NCI-H2107 (cell line): ENCODE measurements around the gene KRTAP12-3.
A peak's percentile ranks its signal among the peaks of the same experiment; 100 is the strongest.

Experiments used
- DNase-seq: peaks from one replicate; lab custom pipeline; 2025; lab: John Stamatoyannopoulos, UW

The KRTAP12-3 gene

DNA sequence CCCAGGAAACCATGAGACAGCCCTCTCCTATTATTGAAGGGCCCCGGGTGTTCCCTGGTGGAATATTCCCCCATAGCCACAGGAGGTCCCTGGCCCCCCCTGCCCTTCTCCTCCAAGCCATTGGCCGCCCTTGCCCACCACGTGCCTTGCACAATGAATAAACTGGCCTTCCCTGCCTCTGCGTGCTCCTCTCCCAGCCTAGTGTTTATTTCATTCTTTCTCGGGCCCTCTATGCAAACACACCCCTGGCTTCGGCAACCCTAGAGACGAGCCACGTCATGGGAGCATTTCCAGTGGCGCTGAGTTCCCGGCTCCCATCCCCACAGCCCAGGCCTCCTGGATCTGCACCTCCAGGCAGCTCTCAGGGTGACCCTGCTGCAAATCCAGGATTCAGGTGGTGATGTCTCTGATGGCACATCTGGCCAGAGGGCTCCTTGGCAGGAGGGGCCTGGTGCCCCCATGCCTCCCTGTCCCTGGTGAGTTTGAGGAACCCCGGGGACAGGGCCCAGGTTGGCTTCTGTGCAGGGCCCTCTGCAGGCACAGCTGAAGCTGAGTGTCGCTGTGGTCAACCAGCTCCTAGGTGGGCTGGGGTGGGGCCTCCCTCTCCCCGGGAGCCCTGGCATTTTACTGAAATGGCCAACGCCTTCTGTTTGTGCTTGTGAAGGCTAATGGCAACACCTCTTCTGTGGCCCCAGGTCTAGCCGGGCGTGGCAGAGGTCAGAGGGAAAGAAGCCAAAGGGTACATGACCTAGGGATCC is 45.4 kb downstream of the KRTAP12-3 start:
- peak; percentile 63 for DNase-seq

DNA sequence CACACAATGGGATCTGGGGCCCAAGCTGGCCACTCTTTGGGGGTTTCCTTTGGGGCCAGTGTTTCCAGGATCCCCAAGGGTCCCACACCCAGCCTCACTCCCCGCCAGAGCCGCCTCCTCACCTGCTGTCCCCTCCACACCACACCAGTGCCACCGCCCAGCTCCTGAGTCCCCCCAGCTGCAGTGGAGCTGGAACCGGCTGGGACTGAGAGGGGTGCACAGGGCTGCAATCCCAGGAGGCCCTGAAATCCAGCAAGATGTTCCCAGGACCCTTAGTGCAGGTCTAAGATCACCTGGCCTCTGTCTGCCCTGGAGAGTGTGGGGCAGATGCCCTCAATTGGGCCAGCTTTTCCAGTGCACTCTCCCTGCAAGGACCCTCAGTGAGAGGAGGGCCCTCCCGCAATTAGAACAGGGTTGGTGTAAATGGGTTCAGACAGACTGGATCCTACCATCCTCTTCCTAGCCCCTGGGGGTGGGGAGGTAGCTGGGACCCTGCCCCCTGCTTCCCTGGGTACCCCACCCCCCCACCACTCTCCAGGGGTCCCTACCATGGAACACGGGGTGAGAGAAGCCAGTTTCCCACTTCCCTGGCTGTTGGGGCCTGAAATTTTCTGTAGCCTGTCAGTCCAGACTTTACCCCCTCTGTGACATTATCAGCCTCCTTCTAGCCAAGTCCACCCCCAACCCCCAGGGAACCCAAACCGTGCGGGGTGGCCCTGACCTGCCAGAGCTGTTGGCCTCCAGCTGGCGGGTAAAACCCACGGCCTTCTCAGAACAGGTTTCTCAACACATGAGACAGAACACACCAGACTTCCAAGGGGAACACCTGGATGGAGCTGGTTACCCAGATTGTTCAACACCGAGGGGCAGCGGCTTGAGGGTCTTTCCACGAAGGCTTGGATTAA is 46.3 kb downstream of the KRTAP12-3 start:
- DNase-seq = no peak

- no peak for DNase-seq
Measured at GRCh38 chr21:44704636-44705001, 46.9 kb downstream of the KRTAP12-3 start.

DNA sequence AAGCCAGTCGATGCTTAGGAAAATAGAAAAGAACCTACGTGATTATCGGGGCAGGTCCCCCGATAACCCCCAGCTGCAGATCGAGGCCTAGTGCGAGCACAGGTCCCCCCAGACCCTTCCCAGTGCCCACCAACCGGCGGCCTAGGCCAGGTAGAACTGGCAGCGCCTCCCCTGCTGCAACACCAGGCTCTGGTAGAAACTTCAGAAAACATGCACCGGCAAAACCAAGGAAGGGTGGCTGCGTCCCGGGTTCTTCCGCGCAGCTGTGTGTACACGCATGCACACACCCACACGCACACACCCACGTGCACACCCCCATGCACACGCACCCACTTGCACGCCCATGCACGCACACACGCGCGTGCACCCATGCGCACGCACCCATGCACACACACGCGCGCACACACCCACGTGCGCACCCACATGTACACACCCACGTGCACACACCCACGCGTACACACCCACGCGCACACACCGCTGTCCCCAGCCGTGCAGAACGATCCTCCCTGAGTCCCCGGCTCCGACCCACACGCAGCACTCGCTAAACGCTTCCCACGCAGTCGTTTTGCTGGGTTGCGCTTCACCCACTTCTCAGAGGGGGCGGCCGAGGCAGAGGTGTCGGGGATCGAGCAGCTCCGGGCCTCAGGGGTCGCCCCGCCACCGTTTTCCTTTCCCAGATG is 48.4 kb downstream of the KRTAP12-3 start:
- DNase-seq = no peak

DNA sequence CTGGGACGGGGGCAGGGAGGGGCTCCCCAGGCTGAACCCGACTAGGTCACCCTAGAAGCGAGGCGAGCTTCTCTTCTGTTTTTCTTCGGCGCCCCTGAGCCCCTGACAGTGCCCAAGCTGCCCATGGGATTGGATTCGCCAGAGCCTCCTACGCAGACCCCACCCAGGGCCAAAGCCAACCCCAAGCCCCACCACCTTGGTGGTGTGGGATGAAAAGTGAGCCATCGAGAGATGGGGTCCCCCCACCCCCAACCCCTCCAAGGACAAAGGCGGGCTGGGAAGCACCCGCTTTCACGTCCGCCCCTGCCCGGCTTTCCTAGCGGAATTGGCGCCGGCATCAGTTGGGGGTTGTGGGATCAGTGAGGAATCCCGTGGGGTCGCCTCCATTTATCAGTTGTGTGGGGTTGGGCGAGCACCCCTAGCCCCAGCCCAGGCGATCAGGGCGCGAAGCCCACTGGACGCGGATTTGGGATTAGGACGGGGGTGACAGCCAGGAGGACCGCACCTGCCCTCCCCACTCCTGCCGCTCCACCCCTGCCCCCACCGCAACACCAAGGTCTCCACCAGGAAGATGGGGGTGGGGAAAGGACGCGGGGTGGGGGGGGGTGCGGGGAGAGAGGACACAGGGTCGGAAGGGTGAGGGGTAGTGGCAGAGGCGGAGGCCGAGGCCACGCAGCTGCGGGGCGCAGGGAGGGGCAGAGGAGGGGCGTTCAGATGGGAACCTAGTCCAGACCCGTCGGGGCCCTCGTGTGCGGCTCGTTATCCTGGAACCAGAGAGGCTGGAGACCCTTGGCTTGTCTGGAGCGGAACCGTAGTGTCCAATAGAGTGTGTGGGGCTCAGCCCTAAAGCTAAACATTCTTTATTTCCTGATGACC is 49.2 kb downstream of the KRTAP12-3 start:
- DNase-seq = no peak
